ACC112 (cell line): ENCODE measurements around the gene SYTL1.

Experiments
- H2AFZ ChIP-seq: fragments of 200-600 bp; sonication (generic); one replicate; pipeline ENCODE4 v1.6.0; 2017; ENCODE audit warnings: antibody characterized with exemption, low read length; ENCODE audit not compliant: unreplicated experiment
- H3K27ac ChIP-seq: fragments of 200-600 bp; sonication (generic); 2 replicates; pipeline ENCODE4 v1.5.1; 2014; ENCODE audit warnings: low read depth, mild to moderate bottlenecking, antibody characterized with exemption, low read length, moderate library complexity
- H3K27me3 ChIP-seq: fragments of 200-600 bp; sonication (generic); 2 replicates; pipeline ENCODE4 v1.6.1; 2014; ENCODE audit warnings: mild to moderate bottlenecking, antibody characterized with exemption, low read length, moderate library complexity, mixed read lengths; ENCODE audit not compliant: insufficient read depth
- H3K36me3 ChIP-seq: fragments of 200-600 bp; sonication (generic); 2 replicates; pipeline ENCODE4 v1.6.1; 2016; ENCODE audit warnings: mild to moderate bottlenecking, antibody characterized with exemption, low read length, moderate library complexity, mixed read lengths; ENCODE audit not compliant: insufficient read depth
- H3K4me1 ChIP-seq: fragments of 200-600 bp; sonication (generic); one replicate; pipeline ENCODE4 v1.6.1; 2016; ENCODE audit warnings: low read length, mixed read lengths; ENCODE audit not compliant: insufficient read depth, unreplicated experiment, control insufficient read depth
- H3K4me3 ChIP-seq: fragments of 200-600 bp; sonication (generic); 2 replicates; pipeline ENCODE4 v1.5.1; 2014; ENCODE audit warnings: mild to moderate bottlenecking, low read depth, low read length
- H3K79me2 ChIP-seq: fragments of 200-600 bp; sonication (generic); one replicate; pipeline ENCODE4 v1.6.0; 2016; ENCODE audit warnings: low read length; ENCODE audit not compliant: control insufficient read depth, unreplicated experiment, insufficient read depth

SYTL1 gene

DNA sequence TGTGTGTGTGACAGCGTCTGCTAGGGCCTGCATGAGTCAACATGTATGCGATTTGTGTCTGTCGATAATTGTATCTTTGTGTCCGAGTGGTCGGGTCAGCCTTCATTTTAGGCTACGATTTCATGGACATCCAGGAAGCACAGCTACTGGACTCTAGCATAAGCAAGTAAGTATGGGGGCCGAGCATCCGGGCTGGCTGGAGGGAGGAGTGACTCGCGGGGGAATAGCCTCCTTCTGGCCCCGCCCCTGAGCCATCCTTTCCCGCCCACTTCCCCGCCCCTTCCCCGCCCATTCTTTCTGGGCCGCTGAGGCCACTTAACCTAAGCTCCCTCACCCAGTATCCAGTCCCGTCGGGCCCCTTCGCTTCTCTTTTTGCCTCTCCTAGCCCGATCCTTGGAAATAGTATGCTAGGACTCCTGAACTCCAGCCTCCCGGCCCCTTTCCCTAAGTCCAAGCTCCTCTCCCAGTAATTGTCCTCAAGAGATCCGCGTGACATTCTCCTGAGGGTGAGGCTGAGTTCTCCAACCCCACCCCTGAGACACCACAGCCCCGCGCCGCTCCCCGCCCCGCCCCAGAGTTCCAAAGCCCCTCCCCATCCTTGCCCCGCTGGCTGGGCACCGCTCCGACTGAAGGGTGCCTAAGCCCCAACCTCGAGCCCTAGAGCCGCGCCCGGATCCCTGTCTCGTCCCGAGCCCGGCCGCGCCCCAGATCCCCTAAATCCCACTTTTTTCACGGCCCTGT lies 23.7 kb downstream of the SYTL1 start:
- H3K79me2 ChIP-seq: peaks cover 7% of the 10 kb centered on the region
- peak overlapping the region; percentile 96 for H3K27ac ChIP-seq
- peak overlapping the region; percentile 99 for H3K4me3 ChIP-seq
- H3K27me3 ChIP-seq: no peaks in the 10 kb centered on the region
- H3K4me1 ChIP-seq: peaks cover 17% of the 10 kb centered on the region
- no peaks in the 10 kb centered on the region; the same call in 1 of the 2 replicates for H3K36me3 ChIP-seq
- peak overlapping the region; percentile 90 for H2AFZ ChIP-seq

DNA sequence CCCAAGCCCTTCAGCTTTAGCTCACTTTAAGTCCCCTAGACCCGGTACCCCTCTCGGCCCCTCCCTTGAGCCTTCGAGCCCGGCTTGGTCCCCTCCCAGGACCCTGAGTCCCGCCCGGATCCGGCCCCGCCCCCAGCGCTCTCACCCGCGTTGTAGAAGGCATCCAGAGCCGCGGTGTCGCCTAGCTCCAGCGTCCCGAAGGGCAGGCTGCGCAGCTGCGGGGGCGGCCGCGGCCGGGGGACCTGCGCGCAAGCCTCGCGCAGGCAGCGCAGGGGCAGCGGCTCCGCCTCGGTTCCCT lies 24.2 kb downstream of the SYTL1 start:
- H3K36me3 ChIP-seq: no peaks in the 10 kb centered on the region; the same call in 1 of the 2 replicates
- H3K4me1 ChIP-seq: peaks cover 17% of the 10 kb centered on the region
- peak overlapping the region; percentile 96 for H3K27ac ChIP-seq
- peaks cover 7% of the 10 kb centered on the region for H3K79me2 ChIP-seq
- H3K4me3 ChIP-seq: peak overlapping the region; percentile 99
- H2AFZ ChIP-seq: peak overlapping the region; percentile 90
- no peaks in the 10 kb centered on the region for H3K27me3 ChIP-seq

DNA sequence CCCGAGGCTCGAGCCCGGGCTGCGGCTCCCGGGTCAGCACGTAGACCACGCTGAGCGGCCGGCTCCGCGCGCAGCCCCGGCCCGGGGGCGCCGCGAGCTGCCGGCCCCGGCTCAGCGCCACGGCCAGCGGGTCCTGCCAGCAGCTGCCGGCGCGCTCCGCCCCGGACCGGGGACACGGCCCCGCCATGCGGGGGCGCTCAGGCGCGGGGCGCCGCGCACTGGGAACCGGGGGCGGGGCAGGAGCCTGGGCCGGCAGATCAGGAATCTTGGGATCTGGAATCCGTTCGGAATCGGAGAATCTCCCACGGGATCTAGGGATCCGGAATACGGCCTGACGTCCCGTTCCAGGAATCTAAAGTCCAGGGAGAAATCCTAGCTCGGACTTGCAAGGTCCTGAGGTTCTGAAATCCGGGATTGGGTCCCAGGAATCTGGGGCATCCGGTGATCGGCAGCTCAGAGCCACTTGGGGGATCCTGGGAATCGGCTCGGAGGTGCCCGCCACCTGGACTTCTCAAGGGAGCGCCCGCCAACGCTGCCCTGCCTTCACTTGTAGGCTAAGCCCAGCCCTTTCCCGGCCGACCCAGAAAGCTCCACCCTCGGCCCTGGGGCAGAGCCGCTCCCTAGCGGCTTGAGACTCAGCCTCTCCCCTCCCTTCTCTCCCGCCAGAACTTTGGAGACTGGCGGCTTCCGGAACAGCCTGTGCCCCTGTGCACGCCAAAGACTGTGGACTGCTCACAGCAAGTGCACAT lies 24.8 kb downstream of the SYTL1 start, which contains the start of gene MAP3K6:
MAP3K6 (minus strand) TSS at position 551 of the 749 bp plus-strand sequence; CDS start at position 187, 364 bp downstream.
- Histone ChIP-seq H2AFZ (peak within 1 kb of the TSS; percentile 96), H3K27me3 (no peaks in the 10 kb centered on the region), H3K27ac (peak within 1 kb of the TSS; percentile 96), H3K4me1 (peaks cover 17% of the 10 kb centered on the region), H3K36me3 (no peaks in the 10 kb centered on the region; the same call in 1 of the 2 replicates), H3K79me2 (peaks cover 7% of the 10 kb centered on the region), H3K4me3 (peak within 1 kb of the TSS; percentile 99)

DNA sequence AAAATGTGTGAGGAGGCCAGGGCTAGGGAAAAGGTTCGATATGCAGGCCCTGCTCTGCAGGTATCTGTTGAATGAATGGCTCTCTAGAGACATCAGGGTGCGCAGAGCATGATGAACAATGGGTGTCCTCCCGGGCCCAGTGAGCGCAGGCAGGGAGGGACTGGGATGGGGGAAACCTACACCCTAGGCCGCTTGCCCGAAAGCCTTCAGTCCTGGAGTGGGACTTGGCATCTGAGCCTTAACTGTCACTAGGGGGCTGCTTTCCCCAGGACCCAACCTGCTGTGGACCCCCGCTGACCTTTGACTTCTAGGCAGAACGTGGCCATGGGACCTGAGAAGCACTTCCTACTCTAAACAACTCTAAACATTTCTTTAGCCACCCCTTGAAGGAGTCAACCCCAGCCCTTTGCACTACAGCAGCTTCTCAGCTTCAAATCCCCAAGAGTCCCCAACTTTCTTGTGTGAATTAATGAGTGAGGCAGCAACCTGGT lies 25.4 kb downstream of the SYTL1 start:
- no peaks in the 10 kb centered on the region for H3K27me3 ChIP-seq
- peak overlapping the region; percentile 96 for H3K27ac ChIP-seq
- peaks cover 17% of the 10 kb centered on the region for H3K4me1 ChIP-seq
- H3K4me3 ChIP-seq: peak overlapping the region; percentile 99
- no peaks in the 10 kb centered on the region; the same call in 1 of the 2 replicates for H3K36me3 ChIP-seq
- peak overlapping the region; percentile 14 for H2AFZ ChIP-seq
- peaks cover 7% of the 10 kb centered on the region for H3K79me2 ChIP-seq

DNA sequence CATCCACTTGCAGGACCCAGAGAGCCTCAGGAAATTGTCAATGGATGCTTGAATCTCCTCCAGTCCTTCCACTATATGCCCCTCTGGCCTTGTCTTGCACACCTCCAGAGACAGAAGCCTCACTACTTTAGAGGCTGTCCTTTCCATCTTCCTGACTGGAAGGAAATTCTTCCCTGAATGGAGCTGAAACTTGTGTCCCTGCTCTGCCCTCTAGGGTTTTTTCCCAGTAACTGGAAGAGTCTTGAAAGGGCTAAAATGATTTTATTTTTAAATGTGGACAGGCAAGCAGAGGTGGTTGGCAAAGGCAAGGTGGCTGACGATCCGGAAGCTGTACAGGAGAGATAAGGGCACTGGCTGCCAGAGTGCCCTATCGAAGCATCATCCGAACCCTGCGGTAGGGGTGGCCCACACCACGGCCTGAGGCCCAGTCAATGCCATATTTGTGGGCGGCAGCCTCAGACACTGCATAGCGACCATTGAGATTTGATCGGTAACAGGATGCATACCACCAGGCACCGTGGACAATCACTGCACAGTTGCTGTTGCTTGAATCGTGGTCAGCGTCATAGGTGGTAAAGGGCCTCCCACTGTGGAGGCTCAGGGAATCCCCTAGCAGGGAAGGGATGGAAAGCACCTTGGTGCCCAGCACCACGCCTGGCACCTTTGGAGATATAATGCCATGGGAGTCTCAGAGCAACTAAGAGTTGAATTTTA lies 27.2 kb downstream of the SYTL1 start:
- Histone ChIP-seq H3K27ac (no peak overlapping the region), H2AFZ (no peak overlapping the region), H3K27me3 (no peaks in the 10 kb centered on the region), H3K79me2 (peaks cover 7% of the 10 kb centered on the region), H3K36me3 (no peaks in the 10 kb centered on the region), H3K4me1 (peaks cover 17% of the 10 kb centered on the region), H3K4me3 (no peak overlapping the region)

DNA sequence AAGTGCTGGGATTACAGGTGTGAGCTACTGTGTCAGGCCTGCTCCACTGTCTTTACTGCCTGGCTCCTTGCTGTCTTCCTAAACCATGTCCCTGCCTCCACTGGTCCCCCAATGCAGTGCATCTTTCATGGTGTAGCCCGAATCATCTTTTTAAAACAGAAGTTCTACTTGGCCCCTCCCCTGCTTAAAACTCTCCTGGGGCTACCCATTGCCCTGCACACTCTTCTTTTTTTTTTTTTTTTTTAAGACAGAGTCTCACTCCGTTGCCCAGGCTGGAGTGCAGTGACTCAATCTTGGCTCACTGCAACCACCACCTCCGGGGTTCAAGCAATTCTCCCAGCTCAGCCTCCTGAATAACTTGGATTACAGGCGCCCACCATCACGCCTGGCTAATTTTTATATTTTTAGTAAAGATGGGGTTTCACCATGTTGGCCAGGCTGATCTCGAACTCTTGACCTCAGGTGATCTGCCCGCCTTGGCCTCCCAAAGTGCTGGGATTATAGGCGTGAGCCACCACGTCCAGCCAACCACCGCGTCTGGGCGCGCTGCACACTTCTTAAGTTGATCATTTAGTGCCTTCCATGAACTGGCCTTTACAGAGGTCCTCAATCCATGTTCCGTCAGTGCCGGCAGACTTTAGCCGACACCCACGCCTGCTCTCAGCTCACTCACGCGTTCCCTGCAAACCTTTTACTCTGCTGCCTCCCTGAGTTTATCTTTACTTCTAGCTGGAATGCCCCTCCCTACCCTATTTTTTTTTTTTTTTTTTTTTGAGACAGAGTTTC lies 30.4 kb downstream of the SYTL1 start:
- Histone ChIP-seq H3K27me3 (no peaks in the 10 kb centered on the region), H2AFZ (no peak overlapping the region), H3K36me3 (no peaks in the 10 kb centered on the region), H3K4me1 (peaks cover 6% of the 10 kb centered on the region), H3K79me2 (no peaks in the 10 kb centered on the region), H3K4me3 (no peak overlapping the region), H3K27ac (no peak overlapping the region)

DNA sequence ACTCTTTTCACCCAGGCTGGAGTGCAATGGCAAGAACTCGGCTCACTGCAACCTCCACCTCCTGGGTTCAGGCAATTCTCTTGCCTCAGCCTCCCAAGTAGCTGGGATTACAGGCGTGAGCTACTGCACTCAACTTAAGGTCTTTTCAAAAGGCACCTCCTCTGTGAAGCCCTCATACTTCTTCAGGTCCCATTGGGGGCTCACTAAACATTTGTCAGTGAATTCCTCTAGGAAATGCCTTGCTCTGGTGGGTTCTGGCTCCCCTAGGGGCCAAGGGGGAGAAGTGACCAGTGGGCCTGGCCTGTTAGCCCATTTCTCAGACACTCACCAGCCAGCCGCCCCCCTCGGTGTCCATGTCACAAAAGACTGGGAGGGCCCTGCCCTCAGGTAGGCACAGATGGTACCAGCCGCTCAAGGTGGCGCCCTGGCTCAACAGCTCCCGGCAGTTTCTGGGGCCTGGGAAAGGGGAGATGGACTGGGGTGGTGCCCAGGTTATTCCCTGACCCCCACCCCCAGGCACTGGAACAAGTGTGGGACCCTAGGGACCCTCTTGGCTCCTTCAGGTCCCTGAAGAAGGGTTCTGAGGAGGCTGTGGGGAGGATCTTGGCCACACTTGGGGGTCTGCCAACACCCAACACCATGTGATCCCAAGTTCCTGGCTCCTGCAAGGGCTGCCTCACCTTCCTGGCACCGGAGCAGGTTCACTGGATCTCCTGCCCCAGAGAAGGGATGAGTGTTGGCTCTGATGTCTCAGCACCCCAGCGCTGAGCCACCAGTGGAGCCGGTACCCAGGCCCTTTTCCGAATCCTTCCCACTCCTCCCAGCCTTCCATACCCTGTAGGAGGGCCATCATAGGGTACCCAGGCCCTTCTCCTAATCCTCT lies 31.2 kb downstream of the SYTL1 start:
- Histone ChIP-seq H2AFZ (no peak overlapping the region), H3K27ac (no peak overlapping the region), H3K4me3 (no peak overlapping the region), H3K4me1 (no peaks in the 10 kb centered on the region), H3K79me2 (no peaks in the 10 kb centered on the region), H3K27me3 (no peaks in the 10 kb centered on the region), H3K36me3 (no peaks in the 10 kb centered on the region)

DNA sequence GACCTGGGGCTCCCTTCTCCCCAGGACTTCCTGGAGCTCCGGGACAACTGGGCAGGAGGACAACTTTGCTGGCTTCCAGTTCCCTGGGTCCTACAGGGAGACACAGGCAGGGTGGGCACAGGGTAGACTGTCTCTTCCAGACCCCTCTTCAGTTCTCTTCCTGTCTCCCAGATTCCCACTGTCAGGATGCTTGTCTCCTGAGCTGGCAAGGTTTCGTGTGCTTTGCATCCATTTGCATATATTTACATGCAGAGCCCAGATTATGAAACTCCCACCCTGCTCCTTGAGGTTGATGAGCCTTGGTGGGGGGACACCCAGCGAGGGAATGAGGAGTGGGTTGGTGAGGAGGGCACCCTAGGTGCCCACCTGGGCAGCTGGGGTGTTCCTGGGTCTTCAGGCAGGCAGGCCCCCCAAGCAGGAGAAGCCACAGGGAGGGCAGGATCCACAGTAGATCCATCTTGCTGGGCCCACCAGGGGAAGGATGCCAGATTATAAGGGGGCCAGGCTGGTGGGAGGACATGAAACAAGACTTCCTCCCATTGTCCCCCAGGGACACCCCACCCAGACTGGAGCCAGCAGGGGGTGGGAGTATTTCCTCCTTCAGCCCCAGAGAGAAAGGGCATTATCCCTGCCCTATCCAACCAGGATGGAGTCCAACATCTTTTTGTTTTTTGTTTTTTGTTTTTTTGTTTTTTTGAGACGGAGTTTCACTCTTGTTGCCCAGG lies 32.7 kb downstream of the SYTL1 start, which contains the start of gene FCN3:
FCN3 (minus strand) TSS at position 463 of the 725 bp plus-strand sequence; CDS start at position 457, 6 bp downstream.
- no peak within 1 kb of the TSS for H3K4me3 ChIP-seq
- H3K27ac ChIP-seq: no peak within 1 kb of the TSS
- H3K4me1 ChIP-seq: no peaks in the 10 kb centered on the region
- no peaks in the 10 kb centered on the region for H3K36me3 ChIP-seq
- H2AFZ ChIP-seq: no peak within 1 kb of the TSS
- no peaks in the 10 kb centered on the region for H3K79me2 ChIP-seq
- no peaks in the 10 kb centered on the region for H3K27me3 ChIP-seq
